ENCODE results near the gene NHLRC2. TPM values are rescaled to one million over a fixed set of nuclear protein-coding genes. Genes with fewer than 3 reads are reported as not detected.
"Not testable (repeated sequence)": the region's sequence is repeated elsewhere in the genome, so short reads cannot be mapped to it uniquely, and the experiment has no call there.

The NHLRC2 gene
- total and polyA plus RNA-seq, 2 donors from 2014 or later: 4.5 to 40.8 TPM

GRCh38 chr10:113808168-113808567 lies 46.3 kb upstream of the NHLRC2 start:
- H3K9ac ChIP-seq (ENCODE audit: low read length in 3 of 3): no peak overlapping the region
- no peak for TF ChIP-seq CTCF (IDR thresholded peaks at IDR 0.05; ENCODE audit: borderline replicate concordance, extremely low read depth, insufficient read depth)
- DNase-seq (no peak), FAIRE-seq (no peak)
- H3K4me1 ChIP-seq (ENCODE audit: control insufficient read depth in 2 of 3, insufficient read depth in 2 of 3, low read depth in 1 of 3, low read length in 3 of 3): no peaks in the 10 kb centered on the region
- intact Hi-C loops (cut with DNase I): no loop called here
- H3K4me3 ChIP-seq (ENCODE audit: low read length in 3 of 3): no peak overlapping the region
- H3K27me3 ChIP-seq (ENCODE audit: control insufficient read depth, insufficient read depth, low read length): no peaks in the 10 kb centered on the region
- H3K9me3 ChIP-seq (ENCODE audit: control insufficient read depth in 2 of 3, insufficient read depth in 1 of 3, low read length in 3 of 3): no peaks in the 10 kb centered on the region
- no peak overlapping the region for H3K27ac ChIP-seq (ENCODE audit: low read depth in 2 of 2, low read length in 2 of 2)
- no peaks in the 10 kb centered on the region for H3K36me3 ChIP-seq (ENCODE audit: control insufficient read depth in 2 of 3, insufficient read depth in 3 of 3, low read length in 3 of 3)

- H3K9me3 ChIP-seq (ENCODE audit: control insufficient read depth in 2 of 3, insufficient read depth in 1 of 3, low read length in 3 of 3); H3K9ac ChIP-seq (ENCODE audit: low read length in 3 of 3); FAIRE-seq; H3K4me1 ChIP-seq (ENCODE audit: control insufficient read depth in 2 of 3, insufficient read depth in 2 of 3, low read depth in 1 of 3, low read length in 3 of 3); H3K27me3 ChIP-seq (ENCODE audit: control insufficient read depth, insufficient read depth, low read length); H3K27ac ChIP-seq (ENCODE audit: low read depth in 2 of 2, low read length in 2 of 2); DNase-seq; intact Hi-C loops (cut with DNase I); H3K36me3 ChIP-seq (ENCODE audit: control insufficient read depth in 2 of 3, insufficient read depth in 3 of 3, low read length in 3 of 3); H3K4me3 ChIP-seq (ENCODE audit: low read length in 3 of 3): not testable (repeated sequence)
Observed at GRCh38 chr10:113814700-113815099, 39.8 kb upstream of the NHLRC2 start.

GRCh38 chr10:113819989-113820388 lies 34.5 kb upstream of the NHLRC2 start:
- intact Hi-C loops (cut with DNase I): no loop called here
- FAIRE-seq: no peak

GRCh38 chr10:113820507-113820906 lies 34.0 kb upstream of the NHLRC2 start:
- TF ChIP-seq CTCF (IDR thresholded peaks at IDR 0.05; ENCODE audit: borderline replicate concordance, extremely low read depth, insufficient read depth): no peak
- no peak for FAIRE-seq

More at GRCh38 chr10:113819989-113820388, 34.5 kb upstream of the NHLRC2 start:
- Histone ChIP-seq H3K4me3 (ENCODE audit: low read length in 3 of 3) (no peak overlapping the region), H3K27ac (ENCODE audit: low read depth in 2 of 2, low read length in 2 of 2) (no peak overlapping the region), H3K4me1 (ENCODE audit: control insufficient read depth in 2 of 3, insufficient read depth in 2 of 3, low read depth in 1 of 3, low read length in 3 of 3) (no peaks in the 10 kb centered on the region), H3K9me3 (ENCODE audit: control insufficient read depth in 2 of 3, insufficient read depth in 1 of 3, low read length in 3 of 3) (no peaks in the 10 kb centered on the region), H3K9ac (ENCODE audit: low read length in 3 of 3) (no peak overlapping the region), H3K27me3 (ENCODE audit: control insufficient read depth, insufficient read depth, low read length) (no peaks in the 10 kb centered on the region), H3K36me3 (ENCODE audit: control insufficient read depth in 2 of 3, insufficient read depth in 3 of 3, low read length in 3 of 3) (no peaks in the 10 kb centered on the region)
- no peak for DNase-seq
- TF ChIP-seq CTCF (IDR thresholded peaks at IDR 0.05; ENCODE audit: borderline replicate concordance, extremely low read depth, insufficient read depth): no peak

GRCh38 chr10:113821306-113821705 lies 33.2 kb upstream of the NHLRC2 start:
- H3K9me3 ChIP-seq (ENCODE audit: control insufficient read depth in 2 of 3, insufficient read depth in 1 of 3, low read length in 3 of 3); DNase-seq; H3K4me1 ChIP-seq (ENCODE audit: control insufficient read depth in 2 of 3, insufficient read depth in 2 of 3, low read depth in 1 of 3, low read length in 3 of 3); H3K27ac ChIP-seq (ENCODE audit: low read depth in 2 of 2, low read length in 2 of 2); intact Hi-C loops (cut with DNase I); FAIRE-seq; H3K9ac ChIP-seq (ENCODE audit: low read length in 3 of 3); H3K36me3 ChIP-seq (ENCODE audit: control insufficient read depth in 2 of 3, insufficient read depth in 3 of 3, low read length in 3 of 3); H3K4me3 ChIP-seq (ENCODE audit: low read length in 3 of 3); H3K27me3 ChIP-seq (ENCODE audit: control insufficient read depth, insufficient read depth, low read length): not testable (repeated sequence)

More at GRCh38 chr10:113820507-113820906, 34.0 kb upstream of the NHLRC2 start:
- no peak overlapping the region for H3K9ac ChIP-seq (ENCODE audit: low read length in 3 of 3)
- H3K36me3 ChIP-seq (ENCODE audit: control insufficient read depth in 2 of 3, insufficient read depth in 3 of 3, low read length in 3 of 3): no peaks in the 10 kb centered on the region
- H3K27ac ChIP-seq (ENCODE audit: low read depth in 2 of 2, low read length in 2 of 2): no peak overlapping the region
- no peaks in the 10 kb centered on the region for H3K27me3 ChIP-seq (ENCODE audit: control insufficient read depth, insufficient read depth, low read length)
- no peaks in the 10 kb centered on the region for H3K9me3 ChIP-seq (ENCODE audit: control insufficient read depth in 2 of 3, insufficient read depth in 1 of 3, low read length in 3 of 3)
- DNase-seq: no peak
- H3K4me3 ChIP-seq (ENCODE audit: low read length in 3 of 3): no peak overlapping the region
- intact Hi-C loops (cut with DNase I): no loop called here
- no peaks in the 10 kb centered on the region for H3K4me1 ChIP-seq (ENCODE audit: control insufficient read depth in 2 of 3, insufficient read depth in 2 of 3, low read depth in 1 of 3, low read length in 3 of 3)

Measured in kidney (tissue), 14 donors.